Prostate gland (tissue), 2 donors: ENCODE data around the gene TNKS1BP1. TPM values are rescaled to one million over a fixed set of nuclear protein-coding genes. Genes with fewer than 3 reads are reported as not detected.

ENCODE experiments used
- DNase-seq: peaks from one replicate; pipeline ENCODE4 v3.0.0-alpha.2; 2019; ENCODE audit warnings: low spot score
- H3K27ac ChIP-seq, 2 donors: fragments of 200-600 bp; sonication (generic); 2 replicates each; pipeline ENCODE4 v1.5.1; 2017 to 2019
- H3K27me3 ChIP-seq: fragments of 200-600 bp; sonication (generic); replicated peaks from 2 replicates; pipeline ENCODE4 v1.5.1; 2019; ENCODE audit not compliant: insufficient read depth
- H3K36me3 ChIP-seq, 2 donors: fragments of 200-600 bp; sonication (generic); 1 replicate in 1 of 2; 2 replicates in 1 of 2; pipeline versions ENCODE4 v1.5.1 to v1.8.1; 2017 to 2019
- H3K4me1 ChIP-seq: fragments of 200-600 bp; sonication (generic); replicated peaks from 2 replicates; pipeline ENCODE4 v1.5.1; 2019
- H3K4me3 ChIP-seq, 2 donors: fragments of 200-600 bp; sonication (generic); 2 replicates each; pipeline ENCODE4 v1.5.1; 2017 to 2019
- H3K9me3 ChIP-seq: fragments of 200-600 bp; sonication (generic); 2 replicates; pipeline ENCODE4 v1.5.1; 2017
- CTCF ChIP-seq, 4 experiments: fragments of 200-600 bp in 2 of 4; fragments of 450-650 bp in 2 of 4; sonication (generic) in 2 of 4; IDR thresholded peaks; 1 replicate in 3 of 4; 2 replicates in 1 of 4; pipeline ENCODE4 v1.5.1; 2016 to 2019; ENCODE audit warnings: antibody characterized with exemption in 4 of 4, mild to moderate bottlenecking in 2 of 4, moderate library complexity in 2 of 4
- POLR2A ChIP-seq: fragments of 450-650 bp; IDR thresholded peaks from one replicate; pipeline ENCODE4 v1.6.1; 2016; ENCODE audit warnings: antibody characterized with exemption, mild to moderate bottlenecking
- POLR2AphosphoS5 ChIP-seq: sonication (generic); formaldehyde crosslinking; IDR thresholded peaks from one replicate; pipeline ENCODE4 v1.6.1; 2017; ENCODE audit warnings: antibody characterized with exemption
- WGBS: methylation state at CpG from one replicate; pipeline ENCODE4 v1.1.5; 2018; 5-methylcytosine and 5-hydroxymethylcytosine counted together
- intact Hi-C: fragments of 100-400 bp; cut with DNase I; formaldehyde crosslinking; loops from one replicate; pipeline ENCODE4 v1.14.2; 2022
- total RNA-seq, 2 donors: library from RNA; depleted of rRNA; stranded (reverse); fragments of >200 nt; gene quantifications; one replicate each; pipeline ENCODE4 v1.1.0, GENCODE V29; 2016

The TNKS1BP1 gene
- total RNA-seq, 2 donors from 2014 or later = 140 to 158 TPM

GRCh38 chr11:57348052-57348451, 23.3 kb upstream of the TNKS1BP1 start:
- no peak for DNase-seq
- Histone ChIP-seq H3K4me1 (no peaks in the 10 kb centered on the region), H3K9me3 (no peaks in the 10 kb centered on the region), H3K27ac (no peak overlapping the region), H3K27me3 (no peaks in the 10 kb centered on the region), H3K4me3 (no peak overlapping the region), H3K36me3 (no peaks in the 10 kb centered on the region)
- WGBS = 67% methylated on average over 7 of the region's 7 CpGs
- TF ChIP-seq POLR2AphosphoS5 = no peak
- TF ChIP-seq POLR2A = no peak
- no peak for TF ChIP-seq CTCF (IDR thresholded peaks at IDR 0.05)
- intact Hi-C loops = loop anchor here (5.0 to 10.0 kb wide), 2 partner anchors 109 to 177 kb away; no protein-coding TSS in a partner anchor

- Histone ChIP-seq H3K9me3 (no peaks in the 10 kb centered on the region), H3K4me1 (no peaks in the 10 kb centered on the region), H3K27me3 (no peaks in the 10 kb centered on the region), H3K4me3 (no peak overlapping the region), H3K36me3 (no peaks in the 10 kb centered on the region), H3K27ac (no peak overlapping the region)
- TF ChIP-seq POLR2AphosphoS5 (no peak), POLR2A (no peak), CTCF (IDR thresholded peaks at IDR 0.05) (no peak)
- WGBS = 86% methylated on average over 9 of the region's 9 CpGs
- no peak for DNase-seq
- intact Hi-C loops = loop anchor here (5.0 to 10.0 kb wide), 2 partner anchors 110 to 177 kb away; no protein-coding TSS in a partner anchor
Measured at GRCh38 chr11:57347336-57347735, 22.6 kb upstream of the TNKS1BP1 start.

- peak; percentile 77 for DNase-seq
- no peaks in the 10 kb centered on the region for H3K4me1 ChIP-seq
- H3K27me3 ChIP-seq = no peaks in the 10 kb centered on the region
- no peaks in the 10 kb centered on the region for H3K36me3 ChIP-seq
- TF ChIP-seq POLR2AphosphoS5 (peak; percentile 8), POLR2A (no peak), CTCF (IDR thresholded peaks at IDR 0.05) (peak; percentile 63 to 77 (median 66))
- no peaks in the 10 kb centered on the region for H3K9me3 ChIP-seq
- no peak overlapping the region for H3K4me3 ChIP-seq
- H3K27ac ChIP-seq = no peak overlapping the region
- 22% methylated on average over 11 of the region's 11 CpGs for WGBS
- intact Hi-C loops = loop anchor here (5.0 to 10.0 kb wide), 2 partner anchors 112 to 179 kb away; no protein-coding TSS in a partner anchor
Measured at GRCh38 chr11:57345555-57346211, 20.9 kb upstream of the TNKS1BP1 start.

GRCh38 chr11:57344826-57345225, 20.1 kb upstream of the TNKS1BP1 start:
- no peak for DNase-seq
- Histone ChIP-seq H3K4me1 (no peaks in the 10 kb centered on the region), H3K27ac (no peak overlapping the region), H3K4me3 (no peak overlapping the region), H3K27me3 (no peaks in the 10 kb centered on the region), H3K9me3 (no peaks in the 10 kb centered on the region), H3K36me3 (no peaks in the 10 kb centered on the region)
- WGBS = 95% methylated on average over 10 of the region's 10 CpGs
- intact Hi-C loops = loop anchor here (5.0 to 10.0 kb wide), 2 partner anchors 112 to 180 kb away; no protein-coding TSS in a partner anchor
- TF ChIP-seq POLR2AphosphoS5 = no peak
- no peak for TF ChIP-seq POLR2A
- no peak for TF ChIP-seq CTCF (IDR thresholded peaks at IDR 0.05)

GRCh38 chr11:57343825-57344224, 19.1 kb upstream of the TNKS1BP1 start:
- H3K4me3 ChIP-seq = no peak overlapping the region
- no peaks in the 10 kb centered on the region for H3K9me3 ChIP-seq
- no peaks in the 10 kb centered on the region for H3K27me3 ChIP-seq
- H3K4me1 ChIP-seq = no peaks in the 10 kb centered on the region
- DNase-seq = no peak
- intact Hi-C loops = loop anchor here (10.0 kb wide), 1 partner anchor 181 kb away; no protein-coding TSS in a partner anchor
- H3K27ac ChIP-seq = no peak overlapping the region
- WGBS = 53% methylated on average over 7 of the region's 7 CpGs
- TF ChIP-seq CTCF (IDR thresholded peaks at IDR 0.05) (no peak), POLR2A (no peak), POLR2AphosphoS5 (no peak)
- H3K36me3 ChIP-seq = no peaks in the 10 kb centered on the region
